ENCODE measurements around the gene CHKA.

GRCh38 chr11:68128682-68129327 lies 7.6 kb upstream of the CHKA start:
- TF ChIP-seq CTCF (IDR thresholded peaks at IDR 0.05; ENCODE audit: extremely low read depth in 1 of 2, insufficient read depth in 1 of 2, low read depth in 1 of 2, low read length in 2 of 2) = no peak
- TF ChIP-seq FOS (IDR thresholded peaks at IDR 0.05; ENCODE audit: borderline replicate concordance, insufficient read depth, low read length) = no peak
- no peak for TF ChIP-seq EZH2 (IDR thresholded peaks at IDR 0.05; ENCODE audit: borderline replicate concordance, low read depth, low read length, severe bottlenecking)

All from endothelial cell of umbilical vein (primary cell).